ENCODE results near the gene GTPBP1. TPM values are rescaled to one million over a fixed set of nuclear protein-coding genes. Genes with fewer than 3 reads are reported as not detected.

Gene GTPBP1
- total and polyA plus RNA-seq, 7 donors, result 15.0 to 59.1 (median 26.8) TPM

DNA sequence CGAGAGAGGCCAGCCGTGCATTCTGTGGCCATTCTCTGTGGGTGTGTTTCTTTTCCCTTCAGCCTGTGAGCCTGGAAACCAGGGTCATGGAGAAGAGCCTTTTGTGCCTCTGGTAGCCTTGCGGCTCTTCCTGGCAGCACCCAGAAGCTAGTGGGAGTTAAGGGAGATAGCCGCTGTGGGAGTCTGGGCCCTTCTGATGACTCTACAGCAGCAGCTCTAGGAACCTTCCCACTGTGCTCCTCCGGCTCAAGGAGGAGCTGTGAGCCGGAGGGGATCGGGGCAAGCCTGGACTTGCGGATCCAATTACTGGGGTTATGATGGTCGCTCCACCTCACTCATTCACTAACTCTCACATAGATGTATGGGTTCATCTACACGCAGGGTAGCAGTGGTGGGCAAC is 10.5 kb downstream of the GTPBP1 start:
- intact Hi-C loops (cut with DNase I), result no loop called here
- Histone ChIP-seq H3K27ac (no peak overlapping the region), H3K27me3 (no peaks in the 10 kb centered on the region), H3K4me1 (peaks cover 0 to 30% (median 19%) of the 10 kb centered on the region in 4 donors), H3K9me3 (no peaks in the 10 kb centered on the region), H3K36me3 (peaks cover 8 to 59% (median 17%) of the 10 kb centered on the region in 4 donors), H3K4me3 (no peak overlapping the region)
- WGBS, 2 donors, result 97% methylated on average over 10 of the region's 10 CpGs
- TF ChIP-seq EP300 (IDR thresholded peaks at IDR 0.05) (no peak), POLR2AphosphoS5 (IDR thresholded peaks at IDR 0.05) (no peak), POLR2A (IDR thresholded peaks at IDR 0.05) (no peak)
- TF ChIP-seq, protein P1, sequence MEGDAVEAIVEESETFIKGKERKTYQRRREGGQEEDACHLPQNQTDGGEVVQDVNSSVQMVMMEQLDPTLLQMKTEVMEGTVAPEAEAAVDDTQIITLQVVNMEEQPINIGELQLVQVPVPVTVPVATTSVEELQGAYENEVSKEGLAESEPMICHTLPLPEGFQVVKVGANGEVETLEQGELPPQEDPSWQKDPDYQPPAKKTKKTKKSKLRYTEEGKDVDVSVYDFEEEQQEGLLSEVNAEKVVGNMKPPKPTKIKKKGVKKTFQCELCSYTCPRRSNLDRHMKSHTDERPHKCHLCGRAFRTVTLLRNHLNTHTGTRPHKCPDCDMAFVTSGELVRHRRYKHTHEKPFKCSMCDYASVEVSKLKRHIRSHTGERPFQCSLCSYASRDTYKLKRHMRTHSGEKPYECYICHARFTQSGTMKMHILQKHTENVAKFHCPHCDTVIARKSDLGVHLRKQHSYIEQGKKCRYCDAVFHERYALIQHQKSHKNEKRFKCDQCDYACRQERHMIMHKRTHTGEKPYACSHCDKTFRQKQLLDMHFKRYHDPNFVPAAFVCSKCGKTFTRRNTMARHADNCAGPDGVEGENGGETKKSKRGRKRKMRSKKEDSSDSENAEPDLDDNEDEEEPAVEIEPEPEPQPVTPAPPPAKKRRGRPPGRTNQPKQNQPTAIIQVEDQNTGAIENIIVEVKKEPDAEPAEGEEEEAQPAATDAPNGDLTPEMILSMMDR (IDR thresholded peaks at IDR 0.05), result no peak
- DNase-seq, result peak; percentile 28

DNA sequence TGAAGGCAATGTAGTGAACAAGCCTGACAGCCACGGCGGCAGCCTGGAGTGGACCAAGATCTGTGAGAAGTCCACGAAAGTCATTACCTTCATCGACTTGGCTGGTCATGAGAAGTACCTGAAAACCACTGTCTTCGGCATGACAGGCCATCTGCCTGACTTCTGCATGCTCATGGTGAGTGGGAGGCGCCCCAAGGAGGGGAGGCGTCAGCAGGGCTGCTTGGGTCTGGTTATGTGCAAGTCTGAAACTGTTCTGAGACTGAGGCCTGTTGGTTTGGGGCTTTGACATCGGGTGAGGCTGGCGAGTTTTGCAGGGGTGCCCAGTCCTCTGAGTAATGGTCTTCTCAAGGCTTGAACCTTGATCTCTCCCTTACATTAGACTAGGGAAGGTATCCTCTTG is 11.1 kb downstream of the GTPBP1 start:
- no peaks in the 10 kb centered on the region for H3K9me3 ChIP-seq
- no peak overlapping the region for H3K4me3 ChIP-seq
- WGBS, 2 donors, result 91 to 96% methylated on average over 9 of the region's 9 CpGs
- no peak for DNase-seq
- TF ChIP-seq POLR2A (IDR thresholded peaks at IDR 0.05), result no peak
- TF ChIP-seq POLR2AphosphoS5 (IDR thresholded peaks at IDR 0.05), result no peak
- no peak for TF ChIP-seq EP300 (IDR thresholded peaks at IDR 0.05)
- TF ChIP-seq, protein P1 (IDR thresholded peaks at IDR 0.05), result no peak
- H3K4me1 ChIP-seq, result peaks cover 0 to 30% (median 19%) of the 10 kb centered on the region in 4 donors
- H3K27ac ChIP-seq, result no peak overlapping the region
- peaks cover 8 to 62% (median 17%) of the 10 kb centered on the region in 4 donors for H3K36me3 ChIP-seq
- intact Hi-C loops (cut with DNase I), result no loop called here
- H3K27me3 ChIP-seq, result no peaks in the 10 kb centered on the region

DNA sequence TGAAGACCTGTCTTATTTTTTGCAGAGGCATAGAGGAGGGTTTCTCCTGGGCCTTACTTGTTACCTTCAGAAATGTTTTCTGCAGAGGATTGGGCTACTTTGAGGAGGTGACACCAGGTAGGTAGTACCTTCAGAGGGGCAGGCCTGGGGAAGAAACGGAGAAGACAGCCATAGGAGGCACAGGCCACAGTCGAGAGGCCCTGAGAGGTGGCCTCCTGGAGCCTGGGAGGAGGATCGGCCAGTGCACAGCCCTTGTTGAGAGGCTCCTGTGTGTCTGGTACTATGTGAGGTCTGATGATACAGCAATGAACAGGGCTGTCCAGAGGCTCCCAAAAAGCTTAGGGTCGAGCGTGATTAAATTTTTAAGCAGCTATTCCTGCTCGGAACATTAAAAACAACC is 11.5 kb downstream of the GTPBP1 start:
- H3K27me3 ChIP-seq, result no peaks in the 10 kb centered on the region
- TF ChIP-seq POLR2A (IDR thresholded peaks at IDR 0.05) (no peak), EP300 (IDR thresholded peaks at IDR 0.05) (no peak), POLR2AphosphoS5 (IDR thresholded peaks at IDR 0.05) (no peak)
- TF ChIP-seq, protein P1 (IDR thresholded peaks at IDR 0.05), result no peak
- intact Hi-C loops (cut with DNase I), result no loop called here
- peaks cover 0 to 30% (median 19%) of the 10 kb centered on the region in 4 donors for H3K4me1 ChIP-seq
- WGBS, 2 donors, result 87 to 94% methylated on average over 6 of the region's 6 CpGs
- H3K36me3 ChIP-seq, result peaks cover 8 to 62% (median 19%) of the 10 kb centered on the region in 4 donors
- peak; percentile 18 for DNase-seq
- no peak overlapping the region for H3K4me3 ChIP-seq
- H3K27ac ChIP-seq, result no peak overlapping the region
- no peaks in the 10 kb centered on the region for H3K9me3 ChIP-seq

DNA sequence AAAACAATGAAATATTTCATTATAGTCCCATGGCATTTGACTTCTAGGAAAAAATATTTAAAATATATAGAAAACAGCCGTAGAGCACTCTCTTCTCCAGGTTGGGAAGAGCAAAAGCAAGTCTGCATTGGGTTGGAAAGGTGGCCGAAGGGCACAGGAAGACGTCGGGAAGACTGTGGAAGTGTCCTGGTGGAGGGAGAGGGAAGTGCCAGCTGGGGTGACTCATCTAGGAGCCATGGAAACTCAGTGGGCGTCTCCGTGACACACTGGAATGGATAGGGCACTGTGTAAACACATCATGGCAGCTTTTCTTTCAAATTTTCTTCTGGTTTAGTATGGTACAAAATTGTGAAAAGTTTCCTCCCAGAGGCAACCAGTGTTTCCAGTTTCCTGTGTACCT is 12.7 kb downstream of the GTPBP1 start:
- TF ChIP-seq POLR2A (IDR thresholded peaks at IDR 0.05) (no peak), POLR2AphosphoS5 (IDR thresholded peaks at IDR 0.05) (peak in 2 of 4 donors; percentile 11 to 14), EP300 (IDR thresholded peaks at IDR 0.05) (no peak)
- TF ChIP-seq, protein P1 (IDR thresholded peaks at IDR 0.05), result peak; percentile 21 to 68 (median 58)

DNA sequence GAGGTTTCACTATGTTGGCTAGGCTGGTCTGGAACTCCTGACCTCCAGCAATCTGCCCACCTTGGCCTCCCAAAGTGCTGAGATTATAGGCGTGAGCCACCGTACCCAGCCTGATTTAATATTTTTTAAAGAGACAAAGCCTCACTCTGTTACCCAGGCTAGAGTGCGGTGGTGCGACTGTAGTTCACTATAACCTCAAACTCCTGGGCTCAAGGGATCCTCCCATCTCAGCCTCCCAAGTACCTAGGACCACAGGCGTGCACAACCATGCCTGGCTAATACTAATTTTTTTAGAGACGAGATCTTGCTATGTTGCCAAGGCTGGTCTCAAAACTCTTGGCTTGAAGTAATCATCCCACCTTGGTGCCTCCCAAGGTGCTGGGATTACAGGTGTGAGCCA is 13.5 kb downstream of the GTPBP1 start:
- Histone ChIP-seq H3K36me3 (peaks cover 13 to 76% (median 34%) of the 10 kb centered on the region in 4 donors), H3K27ac (peak overlapping the region in 3 of 4 donors; percentile 30 to 45 (median 41)), H3K4me1 (peaks cover 0 to 17% (median 12%) of the 10 kb centered on the region in 4 donors), H3K9me3 (no peaks in the 10 kb centered on the region), H3K27me3 (no peaks in the 10 kb centered on the region), H3K4me3 (no peak overlapping the region)
- intact Hi-C loops (cut with DNase I), result no loop called here
- WGBS, 2 donors, result 89 to 93% methylated on average over 6 of the region's 6 CpGs
- TF ChIP-seq, protein P1 (IDR thresholded peaks at IDR 0.05), result no peak
- TF ChIP-seq EP300 (IDR thresholded peaks at IDR 0.05) (no peak), POLR2A (IDR thresholded peaks at IDR 0.05) (no peak)
- DNase-seq, result peak; percentile 46

More for the DNA sequence above, 12.7 kb downstream of the GTPBP1 start:
- peak; percentile 78 for DNase-seq
- Histone ChIP-seq H3K4me1 (peaks cover 0 to 21% (median 15%) of the 10 kb centered on the region in 4 donors), H3K4me3 (no peak overlapping the region), H3K27me3 (no peaks in the 10 kb centered on the region), H3K36me3 (peaks cover 8 to 68% (median 26%) of the 10 kb centered on the region in 4 donors), H3K9me3 (no peaks in the 10 kb centered on the region), H3K27ac (peak overlapping the region; percentile 24 to 45 (median 36))
- WGBS, 2 donors, result 21 to 54% methylated on average over 6 of the region's 6 CpGs
- intact Hi-C loops (cut with DNase I), result no loop called here
